SK-N-SH treated with all-trans-retinoic acid at 6 μM for 48 hours (cell line): Measurements from ENCODE around the gene ARPC1A.

Experiments
- ATAC-seq: fragments of 200-7000 bp; cut with Tn5 transposase; 3 replicates; pipeline ENCODE4 v1.9.1; 2020; ENCODE audit warnings: mild to moderate bottlenecking, moderate library complexity
- ARNTL ChIP-seq: fragments of 450-650 bp; formaldehyde crosslinking; IDR thresholded peaks from 2 replicates; pipeline ENCODE4 v1.5.0; 2020; ENCODE audit warnings: low read depth, mild to moderate bottlenecking, moderate library complexity, borderline replicate concordance
- BACH2 ChIP-seq: fragments of 250-450 bp; sonication (Bioruptor Pico); IDR thresholded peaks from 2 replicates; pipeline ENCODE4 v1.9.0; 2021; ENCODE audit warnings: mild to moderate bottlenecking, borderline replicate concordance
- CSDC2 ChIP-seq: fragments of 250-450 bp; sonication (Bioruptor Pico); IDR thresholded peaks from 2 replicates; pipeline ENCODE4 v1.5.0; 2020; ENCODE audit warnings: mild to moderate bottlenecking, moderate library complexity
- ESRRG ChIP-seq: fragments of 250-450 bp; sonication (Bioruptor Pico); IDR thresholded peaks from 2 replicates; pipeline ENCODE4 v1.6.1; 2021; ENCODE audit warnings: mild to moderate bottlenecking
- GLIS3 ChIP-seq: fragments of 250-450 bp; sonication (Bioruptor Pico); IDR thresholded peaks from 2 replicates; pipeline ENCODE4 v1.5.0; 2020; ENCODE audit warnings: mild to moderate bottlenecking, moderate library complexity
- ISL1 ChIP-seq: fragments of 250-450 bp; sonication (Bioruptor Pico); IDR thresholded peaks from 2 replicates; pipeline ENCODE4 v2.1.2; 2022; ENCODE audit warnings: mild to moderate bottlenecking, moderate library complexity
- OSR1 ChIP-seq: fragments of 250-450 bp; sonication (Bioruptor Pico); IDR thresholded peaks from 2 replicates; pipeline ENCODE4 v1.8.0; 2022; ENCODE audit warnings: moderate library complexity, mild to moderate bottlenecking, inconsistent platforms
- RARB ChIP-seq: fragments of 250-450 bp; sonication (Bioruptor Pico); IDR thresholded peaks from 2 replicates; pipeline ENCODE4 v1.8.0; 2021; ENCODE audit warnings: mild to moderate bottlenecking, moderate library complexity
- SNAI2 ChIP-seq: fragments of 250-450 bp; sonication (Bioruptor Pico); IDR thresholded peaks from 2 replicates; pipeline ENCODE4 v1.5.0; 2020; ENCODE audit warnings: mild to moderate bottlenecking, moderate library complexity
- TCF4 ChIP-seq: fragments of 250-450 bp; sonication (Bioruptor Pico); IDR thresholded peaks from 2 replicates; pipeline ENCODE4 v1.8.0; 2021; ENCODE audit warnings: mild to moderate bottlenecking, moderate library complexity, borderline replicate concordance
- ZFP3 ChIP-seq: fragments of 250-450 bp; sonication (Bioruptor Pico); IDR thresholded peaks from 2 replicates; pipeline ENCODE4 v1.5.0; 2020; ENCODE audit warnings: mild to moderate bottlenecking, moderate library complexity
- ZFP30 ChIP-seq: fragments of 450-650 bp; formaldehyde crosslinking; IDR thresholded peaks from 2 replicates; pipeline ENCODE4 v1.5.0; 2022; ENCODE audit warnings: mild to moderate bottlenecking, moderate library complexity
- ZNF565 ChIP-seq: fragments of 450-650 bp; formaldehyde crosslinking; conservative IDR thresholded peaks from 2 replicates; pipeline ENCODE4 v1.5.0; 2020; ENCODE audit warnings: low read depth, mild to moderate bottlenecking, moderate library complexity
- ZNF70 ChIP-seq: fragments of 450-650 bp; formaldehyde crosslinking; IDR thresholded peaks from 2 replicates; pipeline ENCODE4 v1.5.0; 2020; ENCODE audit warnings: mild to moderate bottlenecking, moderate library complexity
- ZNF8 ChIP-seq: fragments of 450-650 bp; formaldehyde crosslinking; IDR thresholded peaks from 2 replicates; pipeline ENCODE4 v1.5.0; 2020; ENCODE audit warnings: mild to moderate bottlenecking, moderate library complexity
- TF ChIP-seq, protein P1 (sequence below): fragments of 250-450 bp; sonication (Bioruptor Pico); IDR thresholded peaks from 2 replicates; pipeline ENCODE4 v1.5.1; 2021; ENCODE audit warnings: mild to moderate bottlenecking, moderate library complexity
- TF ChIP-seq, protein P2 (sequence below): fragments of 250-450 bp; sonication (Bioruptor Pico); IDR thresholded peaks from 2 replicates; pipeline ENCODE4 v1.8.0; 2021; ENCODE audit warnings: low read depth, mild to moderate bottlenecking, moderate library complexity, borderline replicate concordance
- TF ChIP-seq, protein P3 (sequence below): fragments of 250-450 bp; sonication (Bioruptor Pico); IDR thresholded peaks from 2 replicates; pipeline ENCODE4 v1.8.0; 2020; ENCODE audit warnings: mild to moderate bottlenecking, moderate library complexity, borderline replicate concordance
- TF ChIP-seq, protein P4 (sequence below): fragments of 250-450 bp; sonication (Bioruptor Pico); IDR thresholded peaks from 2 replicates; pipeline ENCODE4 v1.5.1; 2020; ENCODE audit warnings: low read depth, mild to moderate bottlenecking, moderate library complexity
- TF ChIP-seq, protein P5 (sequence below): fragments of 250-450 bp; sonication (Bioruptor Pico); IDR thresholded peaks from 2 replicates; pipeline ENCODE4 v1.5.0; 2020; ENCODE audit warnings: mild to moderate bottlenecking, moderate library complexity

The ARPC1A gene

DNA sequence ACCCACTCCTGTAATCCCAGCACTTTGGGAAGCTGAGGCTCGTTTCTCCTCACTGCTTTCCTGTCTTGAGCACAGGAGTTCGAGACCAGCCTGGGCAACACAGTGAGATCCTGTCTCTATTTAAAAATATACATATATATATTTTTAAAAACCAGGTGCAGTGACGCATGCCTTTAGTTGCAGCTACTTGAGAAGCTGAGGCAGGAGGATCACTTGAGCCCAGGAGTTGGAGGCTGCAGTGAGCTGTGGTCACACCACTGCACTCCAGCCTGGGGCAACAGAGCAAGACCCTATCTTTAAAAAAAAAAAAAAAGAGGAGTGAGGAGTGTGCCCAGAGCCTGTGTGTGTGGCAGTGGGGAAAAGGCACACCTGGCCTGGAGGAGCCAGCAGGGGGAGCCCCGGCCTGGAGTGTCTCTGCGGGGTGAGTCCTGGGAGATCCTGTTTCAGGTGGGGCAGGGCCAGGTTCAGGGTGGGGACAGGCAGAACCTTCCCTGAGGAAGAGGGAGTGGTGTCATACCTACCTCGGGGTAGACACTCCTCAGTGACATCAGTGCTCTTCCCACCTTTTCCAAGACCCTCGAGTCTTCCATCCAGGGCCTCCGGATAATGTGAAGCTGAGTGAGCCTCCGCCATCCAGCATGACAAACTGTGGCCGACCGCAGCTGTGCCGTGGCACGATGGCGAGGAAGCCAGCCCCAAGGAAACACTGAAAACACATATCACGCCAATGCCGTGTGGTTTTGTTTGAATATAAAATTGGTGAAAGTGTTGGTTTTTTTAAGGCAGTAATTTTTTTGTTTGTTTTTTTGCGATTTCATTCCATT is 39.8 kb downstream of the ARPC1A start:
- peak; percentile 60 for ATAC-seq
- TF ChIP-seq, protein P1, sequence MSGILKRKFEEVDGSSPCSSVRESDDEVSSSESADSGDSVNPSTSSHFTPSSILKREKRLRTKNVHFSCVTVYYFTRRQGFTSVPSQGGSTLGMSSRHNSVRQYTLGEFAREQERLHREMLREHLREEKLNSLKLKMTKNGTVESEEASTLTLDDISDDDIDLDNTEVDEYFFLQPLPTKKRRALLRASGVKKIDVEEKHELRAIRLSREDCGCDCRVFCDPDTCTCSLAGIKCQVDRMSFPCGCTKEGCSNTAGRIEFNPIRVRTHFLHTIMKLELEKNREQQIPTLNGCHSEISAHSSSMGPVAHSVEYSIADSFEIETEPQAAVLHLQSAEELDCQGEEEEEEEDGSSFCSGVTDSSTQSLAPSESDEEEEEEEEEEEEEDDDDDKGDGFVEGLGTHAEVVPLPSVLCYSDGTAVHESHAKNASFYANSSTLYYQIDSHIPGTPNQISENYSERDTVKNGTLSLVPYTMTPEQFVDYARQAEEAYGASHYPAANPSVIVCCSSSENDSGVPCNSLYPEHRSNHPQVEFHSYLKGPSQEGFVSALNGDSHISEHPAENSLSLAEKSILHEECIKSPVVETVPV, result no peak
- TF ChIP-seq GLIS3 (no peak), CSDC2 (CRISPR knock-in tag) (no peak), ZFP30 (CRISPR knock-in tag) (no peak), ISL1 (CRISPR knock-in tag) (no peak), ESRRG (no peak), ZNF8 (CRISPR knock-in tag) (no peak)
- TF ChIP-seq, protein P2, sequence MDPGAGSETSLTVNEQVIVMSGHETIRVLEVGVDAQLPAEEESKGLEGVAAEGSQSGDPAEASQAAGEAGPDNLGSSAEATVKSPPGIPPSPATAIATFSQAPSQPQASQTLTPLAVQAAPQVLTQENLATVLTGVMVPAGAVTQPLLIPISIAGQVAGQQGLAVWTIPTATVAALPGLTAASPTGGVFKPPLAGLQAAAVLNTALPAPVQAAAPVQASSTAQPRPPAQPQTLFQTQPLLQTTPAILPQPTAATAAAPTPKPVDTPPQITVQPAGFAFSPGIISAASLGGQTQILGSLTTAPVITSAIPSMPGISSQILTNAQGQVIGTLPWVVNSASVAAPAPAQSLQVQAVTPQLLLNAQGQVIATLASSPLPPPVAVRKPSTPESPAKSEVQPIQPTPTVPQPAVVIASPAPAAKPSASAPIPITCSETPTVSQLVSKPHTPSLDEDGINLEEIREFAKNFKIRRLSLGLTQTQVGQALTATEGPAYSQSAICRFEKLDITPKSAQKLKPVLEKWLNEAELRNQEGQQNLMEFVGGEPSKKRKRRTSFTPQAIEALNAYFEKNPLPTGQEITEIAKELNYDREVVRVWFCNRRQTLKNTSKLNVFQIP (CRISPR knock-in tag), result no peak

DNA sequence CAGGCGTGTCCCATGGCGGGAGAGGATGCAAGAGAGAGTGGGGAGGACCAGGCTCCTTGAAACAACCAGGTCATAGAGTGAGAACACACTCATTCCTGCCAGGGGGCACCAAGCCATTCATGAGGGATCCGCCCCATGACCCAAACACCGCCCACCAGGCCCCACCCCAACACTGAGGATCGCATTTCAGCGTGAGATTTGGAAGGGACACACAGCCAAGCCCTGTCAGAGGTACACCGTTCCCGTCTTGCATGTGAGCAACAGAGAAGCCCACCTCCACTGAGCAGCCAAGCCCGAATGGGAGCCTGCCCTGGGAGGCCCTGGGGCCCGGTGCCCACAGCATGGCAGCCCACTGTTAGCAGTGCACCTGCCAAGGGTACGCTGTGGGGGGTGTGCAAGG is 40.9 kb downstream of the ARPC1A start:
- TF ChIP-seq ESRRG, result no peak
- no peak for TF ChIP-seq ZNF565
- TF ChIP-seq OSR1 (CRISPR knock-in tag), result no peak
- no peak for TF ChIP-seq ZNF70
- TF ChIP-seq CSDC2 (CRISPR knock-in tag), result no peak
- no peak for TF ChIP-seq ZFP30 (CRISPR knock-in tag)
- TF ChIP-seq ZFP3, result no peak
- TF ChIP-seq, protein P2 (CRISPR knock-in tag), result no peak
- TF ChIP-seq, all 23 proteins: peak for 0
- ATAC-seq, result no peak

DNA sequence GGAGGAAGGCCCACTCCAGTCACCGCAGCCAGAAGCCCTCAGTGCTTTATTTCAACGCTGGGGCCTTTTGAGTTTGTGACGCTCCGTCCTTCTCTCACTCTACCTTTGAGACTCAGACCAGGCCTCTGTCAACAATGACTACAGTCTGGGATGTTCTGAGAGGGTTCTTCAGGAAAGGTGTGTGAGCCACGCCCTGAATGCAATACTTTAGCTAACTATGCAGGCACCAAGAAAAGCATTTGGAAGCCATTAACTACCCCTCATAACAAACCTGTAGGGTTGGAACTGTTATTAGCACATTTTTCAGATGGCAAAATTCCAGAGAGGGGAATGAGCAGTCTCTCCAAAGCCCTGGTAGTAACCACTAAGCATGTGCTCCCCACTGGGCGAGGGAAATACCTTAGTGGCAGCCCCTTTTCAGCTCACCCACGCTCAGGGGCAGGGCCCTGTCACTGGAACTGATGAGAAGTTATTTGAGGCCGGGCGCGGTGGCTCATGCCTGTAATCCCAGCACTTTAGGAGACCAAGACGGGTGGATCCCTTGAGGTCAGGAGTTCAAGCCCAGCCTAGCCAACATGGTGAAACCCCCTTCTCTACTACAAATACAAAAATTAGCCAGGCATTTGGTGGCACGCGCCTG is 43.2 kb downstream of the ARPC1A start:
- TF ChIP-seq ZFP30 (CRISPR knock-in tag) (no peak), ZNF70 (peak; percentile 65)
- TF ChIP-seq, all 23 proteins: peak for 1
- no peak for ATAC-seq

DNA sequence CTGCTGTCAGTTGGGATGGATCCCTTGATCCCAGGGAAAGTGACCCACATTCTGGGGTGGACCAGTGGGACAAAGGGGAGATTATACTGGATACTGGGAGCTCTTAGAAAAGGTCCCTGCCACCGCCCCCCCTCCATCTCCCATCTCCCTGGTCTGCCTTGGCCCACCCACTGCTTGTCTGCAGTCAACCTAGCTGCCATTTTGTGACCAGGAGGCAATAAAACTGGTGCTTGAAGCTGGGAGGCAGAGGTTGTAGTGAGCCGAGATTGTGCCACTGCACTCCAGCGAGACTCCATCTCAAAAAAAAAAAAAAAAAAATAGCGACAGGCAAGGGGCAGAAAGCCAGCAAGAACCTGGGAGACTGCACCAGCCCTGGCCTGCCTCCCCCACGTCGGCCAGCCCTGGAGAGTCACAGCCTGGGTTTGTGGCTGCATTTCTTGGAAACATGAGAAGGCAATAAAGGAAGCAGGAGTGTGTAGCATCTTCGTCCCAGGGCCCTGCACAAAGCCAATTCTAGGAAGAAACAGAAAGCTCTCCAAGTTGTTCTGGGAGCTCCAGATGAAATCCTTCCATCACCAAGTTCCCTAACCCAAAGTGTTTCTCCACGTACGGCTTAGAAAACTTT is 44.2 kb downstream of the ARPC1A start:
- peak; percentile 15 for ATAC-seq
- TF ChIP-seq, protein P3, sequence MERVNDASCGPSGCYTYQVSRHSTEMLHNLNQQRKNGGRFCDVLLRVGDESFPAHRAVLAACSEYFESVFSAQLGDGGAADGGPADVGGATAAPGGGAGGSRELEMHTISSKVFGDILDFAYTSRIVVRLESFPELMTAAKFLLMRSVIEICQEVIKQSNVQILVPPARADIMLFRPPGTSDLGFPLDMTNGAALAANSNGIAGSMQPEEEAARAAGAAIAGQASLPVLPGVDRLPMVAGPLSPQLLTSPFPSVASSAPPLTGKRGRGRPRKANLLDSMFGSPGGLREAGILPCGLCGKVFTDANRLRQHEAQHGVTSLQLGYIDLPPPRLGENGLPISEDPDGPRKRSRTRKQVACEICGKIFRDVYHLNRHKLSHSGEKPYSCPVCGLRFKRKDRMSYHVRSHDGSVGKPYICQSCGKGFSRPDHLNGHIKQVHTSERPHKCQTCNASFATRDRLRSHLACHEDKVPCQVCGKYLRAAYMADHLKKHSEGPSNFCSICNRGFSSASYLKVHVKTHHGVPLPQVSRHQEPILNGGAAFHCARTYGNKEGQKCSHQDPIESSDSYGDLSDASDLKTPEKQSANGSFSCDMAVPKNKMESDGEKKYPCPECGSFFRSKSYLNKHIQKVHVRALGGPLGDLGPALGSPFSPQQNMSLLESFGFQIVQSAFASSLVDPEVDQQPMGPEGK (CRISPR knock-in tag), result no peak
- TF ChIP-seq ARNTL (CRISPR knock-in tag) (no peak), SNAI2 (no peak), ESRRG (no peak), BACH2 (CRISPR knock-in tag) (no peak), CSDC2 (CRISPR knock-in tag) (no peak), ISL1 (CRISPR knock-in tag) (no peak), ZNF565 (no peak), TCF4 (CRISPR knock-in tag) (no peak), ZFP3 (no peak), RARB (CRISPR knock-in tag) (no peak), OSR1 (CRISPR knock-in tag) (no peak), ZNF8 (CRISPR knock-in tag) (no peak), ZFP30 (CRISPR knock-in tag) (no peak)
- TF ChIP-seq, protein P4, sequence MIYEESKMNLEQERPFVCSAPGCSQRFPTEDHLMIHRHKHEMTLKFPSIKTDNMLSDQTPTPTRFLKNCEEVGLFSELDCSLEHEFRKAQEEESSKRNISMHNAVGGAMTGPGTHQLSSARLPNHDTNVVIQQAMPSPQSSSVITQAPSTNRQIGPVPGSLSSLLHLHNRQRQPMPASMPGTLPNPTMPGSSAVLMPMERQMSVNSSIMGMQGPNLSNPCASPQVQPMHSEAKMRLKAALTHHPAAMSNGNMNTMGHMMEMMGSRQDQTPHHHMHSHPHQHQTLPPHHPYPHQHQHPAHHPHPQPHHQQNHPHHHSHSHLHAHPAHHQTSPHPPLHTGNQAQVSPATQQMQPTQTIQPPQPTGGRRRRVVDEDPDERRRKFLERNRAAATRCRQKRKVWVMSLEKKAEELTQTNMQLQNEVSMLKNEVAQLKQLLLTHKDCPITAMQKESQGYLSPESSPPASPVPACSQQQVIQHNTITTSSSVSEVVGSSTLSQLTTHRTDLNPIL (CRISPR knock-in tag), result no peak
- TF ChIP-seq, protein P5, sequence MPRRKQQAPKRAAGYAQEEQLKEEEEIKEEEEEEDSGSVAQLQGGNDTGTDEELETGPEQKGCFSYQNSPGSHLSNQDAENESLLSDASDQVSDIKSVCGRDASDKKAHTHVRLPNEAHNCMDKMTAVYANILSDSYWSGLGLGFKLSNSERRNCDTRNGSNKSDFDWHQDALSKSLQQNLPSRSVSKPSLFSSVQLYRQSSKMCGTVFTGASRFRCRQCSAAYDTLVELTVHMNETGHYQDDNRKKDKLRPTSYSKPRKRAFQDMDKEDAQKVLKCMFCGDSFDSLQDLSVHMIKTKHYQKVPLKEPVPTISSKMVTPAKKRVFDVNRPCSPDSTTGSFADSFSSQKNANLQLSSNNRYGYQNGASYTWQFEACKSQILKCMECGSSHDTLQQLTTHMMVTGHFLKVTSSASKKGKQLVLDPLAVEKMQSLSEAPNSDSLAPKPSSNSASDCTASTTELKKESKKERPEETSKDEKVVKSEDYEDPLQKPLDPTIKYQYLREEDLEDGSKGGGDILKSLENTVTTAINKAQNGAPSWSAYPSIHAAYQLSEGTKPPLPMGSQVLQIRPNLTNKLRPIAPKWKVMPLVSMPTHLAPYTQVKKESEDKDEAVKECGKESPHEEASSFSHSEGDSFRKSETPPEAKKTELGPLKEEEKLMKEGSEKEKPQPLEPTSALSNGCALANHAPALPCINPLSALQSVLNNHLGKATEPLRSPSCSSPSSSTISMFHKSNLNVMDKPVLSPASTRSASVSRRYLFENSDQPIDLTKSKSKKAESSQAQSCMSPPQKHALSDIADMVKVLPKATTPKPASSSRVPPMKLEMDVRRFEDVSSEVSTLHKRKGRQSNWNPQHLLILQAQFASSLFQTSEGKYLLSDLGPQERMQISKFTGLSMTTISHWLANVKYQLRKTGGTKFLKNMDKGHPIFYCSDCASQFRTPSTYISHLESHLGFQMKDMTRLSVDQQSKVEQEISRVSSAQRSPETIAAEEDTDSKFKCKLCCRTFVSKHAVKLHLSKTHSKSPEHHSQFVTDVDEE (CRISPR knock-in tag), result no peak
- TF ChIP-seq, protein P2 (CRISPR knock-in tag), result no peak
